H1 (cell line): Measurements from ENCODE around the gene GLCE. TPM values are rescaled to one million over a fixed set of nuclear protein-coding genes. Genes with fewer than 3 reads are reported as not detected.

Source experiments
- ATF3 ChIP-seq: IDR thresholded peaks from 2 replicates; pipeline ENCODE4 v1.6.1; 2011; ENCODE audit warnings: low read depth, mild to moderate bottlenecking, low read length; ENCODE audit not compliant: insufficient read depth
- FOSL1 ChIP-seq: IDR thresholded peaks from 2 replicates; pipeline ENCODE4 v1.6.1; 2011; ENCODE audit warnings: mild to moderate bottlenecking, low read depth, low read length, moderate library complexity; ENCODE audit not compliant: insufficient read depth
- GABPA ChIP-seq: IDR thresholded peaks from 2 replicates; pipeline ENCODE4 v1.6.1; 2011; ENCODE audit warnings: mild to moderate bottlenecking, low read length, moderate library complexity, borderline replicate concordance; ENCODE audit not compliant: insufficient read depth
- HDAC2 ChIP-seq, 2 experiments: fragments of 300-600 bp in 1 of 2; sonication (generic) in 1 of 2; IDR thresholded peaks; 2 replicates each; pipeline ENCODE4 v1.6.1; 2011 to 2012; ENCODE audit warnings: low read depth in 2 of 2, low read length in 2 of 2, mild to moderate bottlenecking in 2 of 2, moderate library complexity in 2 of 2, borderline replicate concordance in 1 of 2, inconsistent platforms in 1 of 2
- SIX5 ChIP-seq: IDR thresholded peaks from 2 replicates; pipeline ENCODE4 v1.6.1; 2011; ENCODE audit warnings: mild to moderate bottlenecking, low read depth, low read length
- SP1 ChIP-seq: IDR thresholded peaks from 2 replicates; pipeline ENCODE4 v1.6.1; 2011; ENCODE audit warnings: low read depth, low read length
- SRF ChIP-seq: IDR thresholded peaks from 2 replicates; pipeline ENCODE4 v1.6.1; 2011; ENCODE audit warnings: mild to moderate bottlenecking, low read depth, low read length, moderate library complexity
- TAF1 ChIP-seq: IDR thresholded peaks from 2 replicates; pipeline ENCODE4 v1.6.1; 2011; ENCODE audit warnings: mild to moderate bottlenecking, low read depth, low read length
- USF2 ChIP-seq: IDR thresholded peaks from 2 replicates; pipeline ENCODE4 v1.6.1; 2011; ENCODE audit warnings: low read length, improper control_type of control experiment
- polyA plus RNA-seq, 7 experiments: library from polyadenylated mRNA; depleted of rRNA in 3 of 7; stranded (reverse) in 5 of 7; unstranded in 2 of 7; fragments of >200 nt in 5 of 7; fragments of 200-250 nt in 2 of 7; gene quantifications; 1 replicate in 5 of 7; 2 replicates in 1 of 7; 4 replicates in 1 of 7; pipeline versions ENCODE4 v1.2.1 to v1.2.3, GENCODE V29; 2011 to 2013; ENCODE audit warnings: missing spikeins in 2 of 7, mixed read lengths in 2 of 7
- total RNA-seq: library from RNA; stranded (reverse); fragmentation: NEBNext Ultra II Directional; extraction: Animal tissue kit (Norgen Biotek cat#: 25700); gene quantifications from 2 replicates; pipeline ENCODE4 v1.2.1, GENCODE V29; 2021

The GLCE gene
- total and polyA plus RNA-seq, 2 of the 8 experiments (the other 6 are each of a cell fraction or from before 2014, with no cell fraction given), result 17.1 to 22.7 TPM

- no peak for TF ChIP-seq SIX5
- TF ChIP-seq USF2, result no peak
- no peak for TF ChIP-seq FOSL1
- no peak for TF ChIP-seq ATF3
- no peak for TF ChIP-seq SP1
- TF ChIP-seq HDAC2 (IDR thresholded peaks at IDR 0.05; ENCODE audit: borderline replicate concordance in 1 of 2, low read depth in 2 of 2, low read length in 2 of 2), result no peak
- no peak for TF ChIP-seq SRF
- TF ChIP-seq TAF1, result no peak
- no peak for TF ChIP-seq GABPA
- TF ChIP-seq, all 59 proteins: peak for 0
Measured at GRCh38 chr15:69223083-69223813, 62.8 kb downstream of the GLCE start (continued).
